Endothelial cell (in vitro differentiated cells): Measurements from ENCODE around the gene TMEM59L. TPM values are rescaled to one million over a fixed set of nuclear protein-coding genes. Genes with fewer than 3 reads are reported as not detected.

Source experiments
- DNase-seq: peaks from one replicate; pipeline ENCODE4 v3.0.0; 2021; ENCODE audit warnings: low spot score
- H3K27ac Mint-ChIP-seq: one replicate; pipeline ENCODE4 v1.8.0; 2021; ENCODE audit warnings: mixed read lengths, inconsistent platforms; ENCODE audit not compliant: unreplicated experiment
- H3K27me3 Mint-ChIP-seq: one replicate; pipeline ENCODE4 v1.8.0; 2021; ENCODE audit warnings: mild to moderate bottlenecking, moderate library complexity, mixed read lengths, inconsistent platforms; ENCODE audit not compliant: unreplicated experiment
- H3K36me3 Mint-ChIP-seq: one replicate; pipeline ENCODE4 v1.8.0; 2021; ENCODE audit warnings: mild to moderate bottlenecking, low read depth, mixed read lengths, inconsistent platforms; ENCODE audit not compliant: unreplicated experiment
- H3K4me1 Mint-ChIP-seq: one replicate; pipeline ENCODE4 v1.8.0; 2021; ENCODE audit warnings: mild to moderate bottlenecking, mixed read lengths, inconsistent platforms; ENCODE audit not compliant: unreplicated experiment
- H3K4me3 Mint-ChIP-seq: one replicate; pipeline ENCODE4 v1.8.0; 2021; ENCODE audit warnings: mild to moderate bottlenecking, mixed read lengths, inconsistent platforms; ENCODE audit not compliant: unreplicated experiment
- H3K9me3 Mint-ChIP-seq: one replicate; pipeline ENCODE4 v1.8.0; 2021; ENCODE audit warnings: mixed read lengths, inconsistent platforms; ENCODE audit not compliant: unreplicated experiment
- CTCF ChIP-seq: fragments of 200-600 bp; sonication (generic); IDR thresholded peaks from one replicate; pipeline ENCODE4 v1.5.0; 2021; ENCODE audit warnings: antibody characterized with exemption; ENCODE audit not compliant: unreplicated experiment
- total RNA-seq: library from RNA; stranded (reverse); fragmentation: NEBNext Ultra II Directional; extraction: Animal tissue kit (Norgen Biotek cat#: 25700); gene quantifications from one replicate; pipeline ENCODE4 v1.2.1, GENCODE V29; 2021; ENCODE audit not compliant: unreplicated experiment

Gene TMEM59L
- total RNA-seq, 1 donor from 2014 or later, result 0.15 TPM

- Mint-ChIP-seq H3K9me3 (no peaks in the 10 kb centered on the region), H3K27me3 (peaks cover 4% of the 10 kb centered on the region), H3K4me1 (no peaks in the 10 kb centered on the region), H3K4me3 (no peak overlapping the region), H3K36me3 (peaks cover 3% of the 10 kb centered on the region), H3K27ac (no peak overlapping the region)
- no peak for TF ChIP-seq CTCF
- no peak for DNase-seq
Observed at GRCh38 chr19:18663940-18664530, 51.4 kb downstream of the TMEM59L start.

- Mint-ChIP-seq H3K27me3 (peaks cover 4% of the 10 kb centered on the region), H3K4me3 (no peak overlapping the region), H3K4me1 (no peaks in the 10 kb centered on the region), H3K9me3 (no peaks in the 10 kb centered on the region), H3K36me3 (peaks cover 7% of the 10 kb centered on the region), H3K27ac (no peak overlapping the region)
- DNase-seq, result no peak
- no peak for TF ChIP-seq CTCF
Observed at GRCh38 chr19:18665771-18666202, 53.1 kb downstream of the TMEM59L start.

- Mint-ChIP-seq H3K9me3 (no peaks in the 10 kb centered on the region), H3K4me1 (no peaks in the 10 kb centered on the region), H3K4me3 (no peak overlapping the region), H3K27me3 (peaks cover 4% of the 10 kb centered on the region), H3K27ac (no peak overlapping the region), H3K36me3 (peaks cover 7% of the 10 kb centered on the region)
- no peak for TF ChIP-seq CTCF
- no peak for DNase-seq
Observed at GRCh38 chr19:18666317-18666716, 53.6 kb downstream of the TMEM59L start.

- peaks cover 3% of the 10 kb centered on the region for H3K27me3 Mint-ChIP-seq
- no peaks in the 10 kb centered on the region for H3K9me3 Mint-ChIP-seq
- no peaks in the 10 kb centered on the region for H3K4me1 Mint-ChIP-seq
- TF ChIP-seq CTCF, result no peak
- H3K4me3 Mint-ChIP-seq, result no peak overlapping the region
- DNase-seq, result no peak
- peaks cover 7% of the 10 kb centered on the region for H3K36me3 Mint-ChIP-seq
- H3K27ac Mint-ChIP-seq, result no peak overlapping the region
Observed at GRCh38 chr19:18666784-18667183, 54.1 kb downstream of the TMEM59L start.

GRCh38 chr19:18667531-18668251 is 55.0 kb downstream of the TMEM59L start:
- Mint-ChIP-seq H3K36me3 (peaks cover 7% of the 10 kb centered on the region), H3K27ac (no peak overlapping the region), H3K4me3 (no peak overlapping the region), H3K27me3 (peaks cover 2% of the 10 kb centered on the region), H3K9me3 (no peaks in the 10 kb centered on the region), H3K4me1 (no peaks in the 10 kb centered on the region)
- no peak for DNase-seq
- TF ChIP-seq CTCF, result no peak
